ENCODE results near the gene ALKBH4.

GRCh38 chr7:102472126-102473041 is 7.7 kb upstream of the ALKBH4 start:
- no peak for TF ChIP-seq CTCF (IDR thresholded peaks at IDR 0.05)
- TF ChIP-seq POLR2A (IDR thresholded peaks at IDR 0.05) = no peak
